Measurements from ENCODE around the gene BAMBI.

Gene BAMBI

GRCh38 chr10:28676326-28676967, 874 bp upstream of the BAMBI start:
- no peak for DNase-seq

- peak; percentile 14 for DNase-seq
Measured at GRCh38 chr10:28677888-28678686, 766 bp downstream of the BAMBI start.

GRCh38 chr10:28678687-28679457, 1.6 kb downstream of the BAMBI start:
- DNase-seq = no peak

- DNase-seq = no peak
Measured at GRCh38 chr10:28679581-28680357, 2.4 kb downstream of the BAMBI start.

- no peak for DNase-seq
Measured at GRCh38 chr10:28680358-28680752, 3.0 kb downstream of the BAMBI start.

GRCh38 chr10:28681291-28681763, 4.0 kb downstream of the BAMBI start:
- no peak for DNase-seq

GRCh38 chr10:28681928-28682750, 4.8 kb downstream of the BAMBI start:
- DNase-seq = no peak

GRCh38 chr10:28684157-28684985, 7.0 kb downstream of the BAMBI start:
- no peak for DNase-seq

GRCh38 chr10:28684986-28685580, 7.8 kb downstream of the BAMBI start:
- no peak for DNase-seq

- no peak for DNase-seq
Measured at GRCh38 chr10:28685717-28686116, 8.4 kb downstream of the BAMBI start.

GRCh38 chr10:28686835-28687682, 9.7 kb downstream of the BAMBI start:
- no peak for DNase-seq

- no peak for DNase-seq
Measured at GRCh38 chr10:28687683-28688001, 10.3 kb downstream of the BAMBI start.

GRCh38 chr10:28690545-28690944, 13.2 kb downstream of the BAMBI start:
- no peak for DNase-seq

GRCh38 chr10:28691187-28691694, 13.9 kb downstream of the BAMBI start:
- no peak for DNase-seq

GRCh38 chr10:28692050-28692449, 14.7 kb downstream of the BAMBI start:
- DNase-seq = no peak

GRCh38 chr10:28694530-28694929, 17.2 kb downstream of the BAMBI start:
- no peak for DNase-seq

GRCh38 chr10:28698075-28698474, 20.8 kb downstream of the BAMBI start:
- no peak for DNase-seq

- DNase-seq = no peak
Measured at GRCh38 chr10:28704464-28705161, 27.3 kb downstream of the BAMBI start.

GRCh38 chr10:28705472-28705871, 28.2 kb downstream of the BAMBI start:
- no peak for DNase-seq
